ENCODE measurements around the gene OR2AK2.

Gene OR2AK2
- total RNA-seq: 0 to 1.1 (median 0) reads per million in 17 experiments

GRCh38 chr1:247964933-247965332 lies at the start of gene OR2AK2:
TSS of gene OR2AK2 (plus strand) at chr1:247965233. CDS start at chr1:247965377, 144 bp downstream.
- no peak for DNase-seq

GRCh38 chr1:247919952-247920351 lies 45.1 kb upstream of the OR2AK2 start, which contains the start of gene OR2T8:
TSS of gene OR2T8 (plus strand) at chr1:247920252. CDS start at chr1:247921018, 766 bp downstream.
- no peak for DNase-seq

- DNase-seq: no peak
Observed at GRCh38 chr1:247923941-247924340, 41.1 kb upstream of the OR2AK2 start.

- DNase-seq: no peak
Observed at GRCh38 chr1:247924868-247925267, 40.2 kb upstream of the OR2AK2 start, which contains the start of gene OR2AJ1. TSS of gene OR2AJ1 (plus strand) at chr1:247924889. CDS start at chr1:247933769, 8,880 bp downstream.

GRCh38 chr1:247933989-247934388 lies 31.0 kb upstream of the OR2AK2 start:
- DNase-seq: no peak

- DNase-seq: no peak
Observed at GRCh38 chr1:247935781-247936180, 29.3 kb upstream of the OR2AK2 start.

GRCh38 chr1:247936415-247936814 lies 28.6 kb upstream of the OR2AK2 start:
- no peak for DNase-seq

GRCh38 chr1:247936965-247937734 lies 27.9 kb upstream of the OR2AK2 start:
- peak; percentile 95 to 98 (median 97) for DNase-seq

- no peak for DNase-seq
Observed at GRCh38 chr1:247942624-247943023, 22.4 kb upstream of the OR2AK2 start.

GRCh38 chr1:247948558-247948957 lies 16.5 kb upstream of the OR2AK2 start, which contains the start of gene OR2L8:
TSS of gene OR2L8 (plus strand) at chr1:247948858. CDS start at chr1:247948858, 0 bp downstream.
- DNase-seq: no peak

- no peak for DNase-seq
Observed at GRCh38 chr1:247953408-247953807, 11.6 kb upstream of the OR2AK2 start.

GRCh38 chr1:247961791-247962190 lies 3.2 kb upstream of the OR2AK2 start:
- DNase-seq: no peak

GRCh38 chr1:247962911-247963588 lies 2.0 kb upstream of the OR2AK2 start:
- DNase-seq: no peak

GRCh38 chr1:247966532-247967204 lies 1.6 kb downstream of the OR2AK2 start:
- peak; percentile 1 to 44 (median 11) for DNase-seq

- DNase-seq: no peak
Observed at GRCh38 chr1:247992986-247993385, 28.0 kb downstream of the OR2AK2 start.

GRCh38 chr1:247998811-247999210 lies 33.8 kb downstream of the OR2AK2 start:
- no peak for DNase-seq

GRCh38 chr1:248000169-248000568 lies 35.1 kb downstream of the OR2AK2 start:
- no peak for DNase-seq

GRCh38 chr1:248007778-248008177 lies 42.7 kb downstream of the OR2AK2 start:
- DNase-seq: no peak

- DNase-seq: no peak
Observed at GRCh38 chr1:248009681-248010080, 44.6 kb downstream of the OR2AK2 start.

- no peak for DNase-seq
Observed at GRCh38 chr1:248013229-248013710, 48.2 kb downstream of the OR2AK2 start, which contains the start of gene OR2L5. TSS of gene OR2L5 (plus strand) at chr1:248013660. CDS start at chr1:248021948, 8,288 bp downstream.

GRCh38 chr1:248015803-248016202 lies 50.8 kb downstream of the OR2AK2 start:
- no peak for DNase-seq

Measured in suppressor macrophage (primary cell).